ENCODE data around the gene CSAD.

CSAD gene

DNA sequence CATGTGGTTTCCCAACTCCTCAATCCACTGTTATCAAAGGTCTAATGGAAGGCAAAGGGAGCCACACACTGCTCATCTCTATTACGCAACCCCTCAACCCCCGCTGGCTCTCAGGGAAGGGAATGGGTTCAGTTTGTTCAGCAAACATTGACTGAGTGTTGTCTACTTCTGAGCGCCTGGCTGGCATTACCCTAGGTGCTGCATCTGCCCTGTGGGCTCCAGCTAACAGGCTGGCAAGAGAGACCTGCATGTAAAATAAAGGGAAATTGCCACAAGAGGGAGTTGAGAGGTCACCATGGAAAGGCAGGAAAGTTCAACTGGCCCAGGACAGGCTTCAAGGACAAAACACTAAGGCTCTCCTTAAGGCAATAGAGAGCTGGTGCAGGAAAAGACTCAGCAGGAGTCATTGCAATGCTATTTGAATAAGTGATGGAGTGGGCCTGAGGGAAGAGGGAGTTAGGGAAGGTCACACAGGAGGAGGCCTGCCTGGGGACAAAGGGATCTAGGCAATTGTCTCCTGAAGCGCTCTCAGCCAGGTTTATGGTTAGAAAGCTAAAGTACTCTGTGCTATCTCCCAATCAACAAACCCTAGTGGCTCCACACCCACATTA is 5.7 kb downstream of the CSAD start:
- DNase-seq (ENCODE audit: extremely low spot score) = no peak
- ChIA-PET POLR2A (interaction anchor here (0.8 kb wide), 1 partner anchor 52 kb away, joined by 3 read pairs; no protein-coding TSS in a partner anchor), CTCF (interaction anchor here (3.2 kb wide), 1 partner anchor 15 kb away, joined by 15 read pairs; no protein-coding TSS in a partner anchor)
- TF ChIP-seq TARDBP (IDR thresholded peaks at IDR 0.05) (no peak), L3MBTL2 (conservative IDR thresholded peaks at IDR 0.05) (no peak), BHLHE40 (IDR thresholded peaks at IDR 0.05; ENCODE audit: borderline replicate concordance) (no peak), SP1 (IDR thresholded peaks at IDR 0.05) (no peak), ZNF384 (IDR thresholded peaks at IDR 0.05) (no peak), LEF1 (IDR thresholded peaks at IDR 0.05; ENCODE audit: borderline replicate concordance) (no peak), CTBP1 (IDR thresholded peaks at IDR 0.05; ENCODE audit: borderline replicate concordance) (no peak), HDGF (IDR thresholded peaks at IDR 0.05; ENCODE audit: borderline replicate concordance) (no peak), ARNT (IDR thresholded peaks at IDR 0.05) (no peak), FOXM1 (IDR thresholded peaks at IDR 0.05; ENCODE audit: borderline replicate concordance) (no peak), FOXA1 (IDR thresholded peaks at IDR 0.05) (no peak), FOXK2 (IDR thresholded peaks at IDR 0.05) (no peak), PKNOX1 (IDR thresholded peaks at IDR 0.05) (no peak), ELF4 (IDR thresholded peaks at IDR 0.05) (no peak), SUZ12 (IDR thresholded peaks at IDR 0.05) (no peak), NFRKB (IDR thresholded peaks at IDR 0.05) (no peak)

DNA sequence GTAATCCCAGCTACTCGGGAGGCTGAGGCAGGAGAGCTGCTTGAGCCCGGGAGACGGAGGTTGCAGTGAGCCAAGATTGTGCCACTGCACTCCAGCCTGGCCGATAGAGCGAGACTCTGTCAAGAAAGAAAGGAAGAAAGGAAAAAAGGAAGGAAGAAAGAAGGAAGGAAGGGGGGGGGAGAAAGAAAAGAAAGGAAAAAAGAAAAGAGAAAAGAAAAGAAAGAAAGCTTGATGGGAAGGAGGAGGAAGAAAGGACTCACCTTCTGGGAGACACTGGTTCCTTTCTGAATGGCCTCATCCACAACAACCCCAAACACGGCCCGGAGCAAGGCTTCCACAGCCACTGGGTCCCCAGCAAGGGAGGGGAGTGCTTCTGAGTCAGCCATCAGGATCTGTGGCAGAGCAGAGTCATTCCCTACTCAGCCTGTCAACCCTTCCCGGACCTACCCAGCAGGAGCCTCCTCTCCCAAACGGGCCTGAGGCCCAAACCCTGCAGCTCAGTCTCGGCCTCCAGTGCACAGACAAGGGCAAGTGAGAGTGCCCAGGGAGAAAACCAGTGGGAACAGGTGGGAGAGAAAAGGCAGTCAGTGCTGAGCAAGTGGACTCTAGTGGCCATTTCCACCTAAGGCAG is 7.5 kb downstream of the CSAD start:
- TF ChIP-seq BHLHE40 (IDR thresholded peaks at IDR 0.05; ENCODE audit: borderline replicate concordance) (no peak), CTBP1 (IDR thresholded peaks at IDR 0.05; ENCODE audit: borderline replicate concordance) (no peak), PKNOX1 (IDR thresholded peaks at IDR 0.05) (no peak), L3MBTL2 (conservative IDR thresholded peaks at IDR 0.05) (no peak), SP1 (IDR thresholded peaks at IDR 0.05) (no peak), FOXM1 (IDR thresholded peaks at IDR 0.05; ENCODE audit: borderline replicate concordance) (no peak), ARNT (IDR thresholded peaks at IDR 0.05) (no peak), TARDBP (IDR thresholded peaks at IDR 0.05) (no peak), HDGF (IDR thresholded peaks at IDR 0.05; ENCODE audit: borderline replicate concordance) (no peak), ZNF384 (IDR thresholded peaks at IDR 0.05) (no peak), SUZ12 (IDR thresholded peaks at IDR 0.05) (no peak), ELF4 (IDR thresholded peaks at IDR 0.05) (no peak), FOXK2 (IDR thresholded peaks at IDR 0.05) (no peak), LEF1 (IDR thresholded peaks at IDR 0.05; ENCODE audit: borderline replicate concordance) (no peak), NFRKB (IDR thresholded peaks at IDR 0.05) (no peak), FOXA1 (IDR thresholded peaks at IDR 0.05) (no peak)
- DNase-seq (ENCODE audit: extremely low spot score) = no peak
- ChIA-PET CTCF (interaction anchor here (0.6 to 3.2 kb wide), 4 partner anchors 13 to 148 kb away, joined by 3 to 15 read pairs (median 4); no protein-coding TSS in a partner anchor), POLR2A (interaction anchor here (1.4 kb wide), 1 partner anchor 8 kb away, joined by 5 read pairs; the partner anchor contains the start of genes CSAD and ZNF740)

- DNase-seq (ENCODE audit: extremely low spot score) = no peak
- CTCF ChIA-PET = interaction anchor here (0.6 to 1.2 kb wide), 2 partner anchors 13 to 15 kb away, joined by 4 to 5 read pairs; no protein-coding TSS in a partner anchor
- no peak for TF ChIP-seq FOXK2 (IDR thresholded peaks at IDR 0.05)
- TF ChIP-seq FOXM1 (IDR thresholded peaks at IDR 0.05; ENCODE audit: borderline replicate concordance) = no peak
- POLR2A ChIA-PET = interaction anchor here (1.4 kb wide), 1 partner anchor 8 kb away, joined by 5 read pairs; the partner anchor contains the start of genes CSAD and ZNF740
Measured at GRCh38 chr12:53172352-53172751, 8.4 kb downstream of the CSAD start.

GRCh38 chr12:53171725-53172329 is 8.9 kb downstream of the CSAD start:
- no peak for TF ChIP-seq TARDBP (IDR thresholded peaks at IDR 0.05)
- no peak for TF ChIP-seq ARNT (IDR thresholded peaks at IDR 0.05)
- no peak for TF ChIP-seq CTBP1 (IDR thresholded peaks at IDR 0.05; ENCODE audit: borderline replicate concordance)
- TF ChIP-seq FOXK2 (IDR thresholded peaks at IDR 0.05) = no peak
- no peak for TF ChIP-seq PKNOX1 (IDR thresholded peaks at IDR 0.05)
- no peak for TF ChIP-seq ZNF384 (IDR thresholded peaks at IDR 0.05)
- no peak for TF ChIP-seq SP1 (IDR thresholded peaks at IDR 0.05)
- TF ChIP-seq FOXM1 (IDR thresholded peaks at IDR 0.05; ENCODE audit: borderline replicate concordance) = no peak
- TF ChIP-seq L3MBTL2 (conservative IDR thresholded peaks at IDR 0.05) = no peak
- no peak for TF ChIP-seq SUZ12 (IDR thresholded peaks at IDR 0.05)
- TF ChIP-seq HDGF (IDR thresholded peaks at IDR 0.05; ENCODE audit: borderline replicate concordance) = no peak
- no peak for TF ChIP-seq ELF4 (IDR thresholded peaks at IDR 0.05)
- no peak for TF ChIP-seq NFRKB (IDR thresholded peaks at IDR 0.05)
- no peak for TF ChIP-seq BHLHE40 (IDR thresholded peaks at IDR 0.05; ENCODE audit: borderline replicate concordance)
- no peak for TF ChIP-seq FOXA1 (IDR thresholded peaks at IDR 0.05)
- TF ChIP-seq LEF1 (IDR thresholded peaks at IDR 0.05; ENCODE audit: borderline replicate concordance) = no peak
- POLR2A ChIA-PET = interaction anchor here (1.4 kb wide), 1 partner anchor 9 kb away, joined by 5 read pairs; the partner anchor contains the start of genes CSAD and ZNF740
- DNase-seq (ENCODE audit: extremely low spot score) = no peak
- CTCF ChIA-PET = interaction anchor here (0.6 to 1.2 kb wide), 3 partner anchors 12 to 40 kb away, joined by 4 to 6 read pairs (median 5); no protein-coding TSS in a partner anchor

Measured in HEK293T (cell line).